SH-SY5Y (cell line): ENCODE data around the gene CCNF.

Experiments
- GATA2 ChIP-seq: IDR thresholded peaks from 2 replicates; pipeline ENCODE4 v1.6.1; 2011; ENCODE audit warnings: mild to moderate bottlenecking, low read depth, low read length
- GATA3 ChIP-seq: IDR thresholded peaks from 2 replicates; pipeline ENCODE4 v1.6.1; 2011; ENCODE audit warnings: low read depth, mild to moderate bottlenecking, low read length, moderate library complexity

The CCNF gene

GRCh38 chr16:2424061-2425007, 4.9 kb upstream of the CCNF start:
- TF ChIP-seq GATA3 (no peak), GATA2 (no peak)

- TF ChIP-seq GATA3 (no peak), GATA2 (no peak)
These were observed 4.2 kb upstream of the CCNF start for GRCh38 chr16:2425008-2425518.

GRCh38 chr16:2425825-2426430, 3.3 kb upstream of the CCNF start:
- TF ChIP-seq GATA3, result no peak
- TF ChIP-seq GATA2, result no peak

GRCh38 chr16:2426941-2427361, 2.3 kb upstream of the CCNF start:
- TF ChIP-seq GATA2 (no peak), GATA3 (no peak)

- TF ChIP-seq GATA2, result no peak
- TF ChIP-seq GATA3, result no peak
These were observed 1.7 kb upstream of the CCNF start for GRCh38 chr16:2427526-2427925.

- no peak for TF ChIP-seq GATA2
- TF ChIP-seq GATA3, result no peak
These were observed 1.0 kb upstream of the CCNF start for GRCh38 chr16:2428051-2428783.

- no peak for TF ChIP-seq GATA3
- TF ChIP-seq GATA2, result no peak
These were observed 538 bp upstream of the CCNF start for GRCh38 chr16:2428784-2429033.

- TF ChIP-seq GATA3, result no peak
- no peak for TF ChIP-seq GATA2
These were observed 770 bp downstream of the CCNF start for GRCh38 chr16:2429771-2430663.

- TF ChIP-seq GATA3 (no peak), GATA2 (no peak)
These were observed 3.0 kb downstream of the CCNF start for GRCh38 chr16:2432286-2432685.

- TF ChIP-seq GATA2 (no peak), GATA3 (no peak)
These were observed 3.7 kb downstream of the CCNF start for GRCh38 chr16:2432801-2433505.

- TF ChIP-seq GATA2, result no peak
- TF ChIP-seq GATA3, result no peak
These were observed 6.9 kb downstream of the CCNF start for GRCh38 chr16:2436110-2436509.

- no peak for TF ChIP-seq GATA2
- no peak for TF ChIP-seq GATA3
These were observed 8.0 kb downstream of the CCNF start for GRCh38 chr16:2437032-2437790.
